ENCODE data around the gene CMTR1.
"Not testable (repeated sequence)": the region's sequence is repeated elsewhere in the genome, so short reads cannot be mapped to it uniquely, and the experiment has no call there.

DNA sequence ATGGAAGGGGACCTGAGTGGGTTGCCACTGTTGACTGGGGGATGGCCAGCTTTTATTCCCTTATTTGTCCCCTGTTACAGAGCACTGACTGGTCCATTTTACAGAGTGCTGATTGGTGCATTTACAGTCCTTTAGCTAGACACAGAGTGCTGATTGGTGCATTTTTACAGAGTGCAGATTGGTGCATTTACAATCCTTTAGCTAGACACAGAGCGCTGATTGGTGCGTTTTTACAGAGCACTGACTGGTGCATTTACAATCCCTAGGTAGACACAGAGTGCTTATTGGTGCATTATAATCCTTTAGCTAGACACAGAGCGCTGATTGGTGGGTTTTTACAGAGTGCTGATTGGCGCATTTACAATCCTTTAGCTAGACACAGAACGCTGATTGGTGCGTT, 67.9 kb downstream of the CMTR1 start:
- TF ChIP-seq, protein P1, sequence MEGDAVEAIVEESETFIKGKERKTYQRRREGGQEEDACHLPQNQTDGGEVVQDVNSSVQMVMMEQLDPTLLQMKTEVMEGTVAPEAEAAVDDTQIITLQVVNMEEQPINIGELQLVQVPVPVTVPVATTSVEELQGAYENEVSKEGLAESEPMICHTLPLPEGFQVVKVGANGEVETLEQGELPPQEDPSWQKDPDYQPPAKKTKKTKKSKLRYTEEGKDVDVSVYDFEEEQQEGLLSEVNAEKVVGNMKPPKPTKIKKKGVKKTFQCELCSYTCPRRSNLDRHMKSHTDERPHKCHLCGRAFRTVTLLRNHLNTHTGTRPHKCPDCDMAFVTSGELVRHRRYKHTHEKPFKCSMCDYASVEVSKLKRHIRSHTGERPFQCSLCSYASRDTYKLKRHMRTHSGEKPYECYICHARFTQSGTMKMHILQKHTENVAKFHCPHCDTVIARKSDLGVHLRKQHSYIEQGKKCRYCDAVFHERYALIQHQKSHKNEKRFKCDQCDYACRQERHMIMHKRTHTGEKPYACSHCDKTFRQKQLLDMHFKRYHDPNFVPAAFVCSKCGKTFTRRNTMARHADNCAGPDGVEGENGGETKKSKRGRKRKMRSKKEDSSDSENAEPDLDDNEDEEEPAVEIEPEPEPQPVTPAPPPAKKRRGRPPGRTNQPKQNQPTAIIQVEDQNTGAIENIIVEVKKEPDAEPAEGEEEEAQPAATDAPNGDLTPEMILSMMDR (tag by site-specific recombination; IDR thresholded peaks at IDR 0.05) = not testable (repeated sequence)
- TF ChIP-seq, protein P2, sequence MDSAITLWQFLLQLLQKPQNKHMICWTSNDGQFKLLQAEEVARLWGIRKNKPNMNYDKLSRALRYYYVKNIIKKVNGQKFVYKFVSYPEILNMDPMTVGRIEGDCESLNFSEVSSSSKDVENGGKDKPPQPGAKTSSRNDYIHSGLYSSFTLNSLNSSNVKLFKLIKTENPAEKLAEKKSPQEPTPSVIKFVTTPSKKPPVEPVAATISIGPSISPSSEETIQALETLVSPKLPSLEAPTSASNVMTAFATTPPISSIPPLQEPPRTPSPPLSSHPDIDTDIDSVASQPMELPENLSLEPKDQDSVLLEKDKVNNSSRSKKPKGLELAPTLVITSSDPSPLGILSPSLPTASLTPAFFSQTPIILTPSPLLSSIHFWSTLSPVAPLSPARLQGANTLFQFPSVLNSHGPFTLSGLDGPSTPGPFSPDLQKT (IDR thresholded peaks at IDR 0.05; ENCODE audit: borderline replicate concordance, low read depth, low read length) = not testable (repeated sequence)
- not testable (repeated sequence) for TF ChIP-seq ZBTB8A (tag by site-specific recombination; IDR thresholded peaks at IDR 0.05); MYNN (tag by site-specific recombination; IDR thresholded peaks at IDR 0.05; ENCODE audit: borderline replicate concordance); ZNF660 (tag by site-specific recombination; IDR thresholded peaks at IDR 0.05); ZBTB21 (tag by site-specific recombination; IDR thresholded peaks at IDR 0.05); BCL11A (tag by site-specific recombination; IDR thresholded peaks at IDR 0.05; ENCODE audit: low read depth); ZNF138 (tag by site-specific recombination; IDR thresholded peaks at IDR 0.05; ENCODE audit: borderline replicate concordance)
- TF ChIP-seq, protein P3, sequence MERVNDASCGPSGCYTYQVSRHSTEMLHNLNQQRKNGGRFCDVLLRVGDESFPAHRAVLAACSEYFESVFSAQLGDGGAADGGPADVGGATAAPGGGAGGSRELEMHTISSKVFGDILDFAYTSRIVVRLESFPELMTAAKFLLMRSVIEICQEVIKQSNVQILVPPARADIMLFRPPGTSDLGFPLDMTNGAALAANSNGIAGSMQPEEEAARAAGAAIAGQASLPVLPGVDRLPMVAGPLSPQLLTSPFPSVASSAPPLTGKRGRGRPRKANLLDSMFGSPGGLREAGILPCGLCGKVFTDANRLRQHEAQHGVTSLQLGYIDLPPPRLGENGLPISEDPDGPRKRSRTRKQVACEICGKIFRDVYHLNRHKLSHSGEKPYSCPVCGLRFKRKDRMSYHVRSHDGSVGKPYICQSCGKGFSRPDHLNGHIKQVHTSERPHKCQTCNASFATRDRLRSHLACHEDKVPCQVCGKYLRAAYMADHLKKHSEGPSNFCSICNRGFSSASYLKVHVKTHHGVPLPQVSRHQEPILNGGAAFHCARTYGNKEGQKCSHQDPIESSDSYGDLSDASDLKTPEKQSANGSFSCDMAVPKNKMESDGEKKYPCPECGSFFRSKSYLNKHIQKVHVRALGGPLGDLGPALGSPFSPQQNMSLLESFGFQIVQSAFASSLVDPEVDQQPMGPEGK (tag by site-specific recombination; IDR thresholded peaks at IDR 0.05) = not testable (repeated sequence)
- TF ChIP-seq, protein P4, sequence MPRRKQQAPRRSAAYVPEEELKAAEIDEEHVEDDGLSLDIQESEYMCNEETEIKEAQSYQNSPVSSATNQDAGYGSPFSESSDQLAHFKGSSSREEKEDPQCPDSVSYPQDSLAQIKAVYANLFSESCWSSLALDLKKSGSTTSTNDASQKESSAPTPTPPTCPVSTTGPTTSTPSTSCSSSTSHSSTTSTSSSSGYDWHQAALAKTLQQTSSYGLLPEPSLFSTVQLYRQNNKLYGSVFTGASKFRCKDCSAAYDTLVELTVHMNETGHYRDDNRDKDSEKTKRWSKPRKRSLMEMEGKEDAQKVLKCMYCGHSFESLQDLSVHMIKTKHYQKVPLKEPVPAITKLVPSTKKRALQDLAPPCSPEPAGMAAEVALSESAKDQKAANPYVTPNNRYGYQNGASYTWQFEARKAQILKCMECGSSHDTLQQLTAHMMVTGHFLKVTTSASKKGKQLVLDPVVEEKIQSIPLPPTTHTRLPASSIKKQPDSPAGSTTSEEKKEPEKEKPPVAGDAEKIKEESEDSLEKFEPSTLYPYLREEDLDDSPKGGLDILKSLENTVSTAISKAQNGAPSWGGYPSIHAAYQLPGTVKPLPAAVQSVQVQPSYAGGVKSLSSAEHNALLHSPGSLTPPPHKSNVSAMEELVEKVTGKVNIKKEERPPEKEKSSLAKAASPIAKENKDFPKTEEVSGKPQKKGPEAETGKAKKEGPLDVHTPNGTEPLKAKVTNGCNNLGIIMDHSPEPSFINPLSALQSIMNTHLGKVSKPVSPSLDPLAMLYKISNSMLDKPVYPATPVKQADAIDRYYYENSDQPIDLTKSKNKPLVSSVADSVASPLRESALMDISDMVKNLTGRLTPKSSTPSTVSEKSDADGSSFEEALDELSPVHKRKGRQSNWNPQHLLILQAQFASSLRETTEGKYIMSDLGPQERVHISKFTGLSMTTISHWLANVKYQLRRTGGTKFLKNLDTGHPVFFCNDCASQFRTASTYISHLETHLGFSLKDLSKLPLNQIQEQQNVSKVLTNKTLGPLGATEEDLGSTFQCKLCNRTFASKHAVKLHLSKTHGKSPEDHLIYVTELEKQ (tag by site-specific recombination; IDR thresholded peaks at IDR 0.05; ENCODE audit: borderline replicate concordance) = not testable (repeated sequence)
